Measurements from ENCODE around the gene LIMK1. TPM values are rescaled to one million over a fixed set of nuclear protein-coding genes. Genes with fewer than 3 reads are reported as not detected.
A peak's percentile ranks its signal among the peaks of the same experiment; 100 is the strongest.

The LIMK1 gene
- polyA plus RNA-seq, 1 donor (not counting 4 experiments of a cell fraction or from before 2014, with no cell fraction given): 13.3 TPM

GRCh38 chr7:74130518-74130917 is 46.9 kb downstream of the LIMK1 start:
- H3K27ac ChIP-seq (ENCODE audit: control insufficient read depth, insufficient read depth, low read length): no peak overlapping the region
- no peaks in the 10 kb centered on the region for H4K20me1 ChIP-seq (ENCODE audit: control insufficient read depth, extremely low read depth, insufficient read depth, low read length)
- no peaks in the 10 kb centered on the region for H3K79me2 ChIP-seq (ENCODE audit: control insufficient read depth, insufficient read depth, low read length)
- H3K4me3 ChIP-seq (ENCODE audit: control insufficient read depth in 2 of 3, extremely low read depth in 1 of 3, insufficient read depth in 2 of 3, low read depth in 1 of 3, low read length in 3 of 3): no peak overlapping the region
- no peak overlapping the region for H3K4me2 ChIP-seq (ENCODE audit: control insufficient read depth, extremely low read depth, insufficient read depth, low read depth, low read length)
- TF ChIP-seq EZH2 (IDR thresholded peaks at IDR 0.05; ENCODE audit: low read length): no peak
- TF ChIP-seq CTCF (optimal IDR thresholded peaks at IDR 0.05 in 1 of 3, IDR thresholded peaks at IDR 0.05 in 1 of 3, conservative IDR thresholded peaks at IDR 0.05 in 1 of 3; ENCODE audit: extremely low read depth in 1 of 3, insufficient read depth in 2 of 3, low read length in 3 of 3): no peak
- no peaks in the 10 kb centered on the region for H3K9me1 ChIP-seq (ENCODE audit: control insufficient read depth, extremely low read depth, insufficient read depth, low read length)
- dilution Hi-C loops (cut with MboI; ENCODE audit: extremely low pct_ligation_motif_present, low sequenced_read_pairs): no loop called here
- H2AFZ ChIP-seq (ENCODE audit: control insufficient read depth, low read length): no peak overlapping the region
- H3K9ac ChIP-seq (ENCODE audit: control insufficient read depth, extremely low read depth, insufficient read depth, low read length): no peak overlapping the region
- H3K27me3 ChIP-seq (ENCODE audit: control insufficient read depth, extremely low read depth, insufficient read depth, low read length): no peaks in the 10 kb centered on the region
- no peaks in the 10 kb centered on the region for H3K36me3 ChIP-seq (ENCODE audit: control insufficient read depth in 2 of 2, extremely low read depth in 1 of 2, insufficient read depth in 2 of 2, low read length in 2 of 2)
- FAIRE-seq (no peak), DNase-seq (ENCODE audit: low read depth, low spot score) (no peak)
- peaks cover 11% of the 10 kb centered on the region for H3K4me1 ChIP-seq (ENCODE audit: control insufficient read depth, extremely low read depth, insufficient read depth, low read length)
- H3K9me3 ChIP-seq (ENCODE audit: control insufficient read depth, low read depth, low read length): no peaks in the 10 kb centered on the region

- Histone ChIP-seq H3K27me3 (ENCODE audit: control insufficient read depth, extremely low read depth, insufficient read depth, low read length) (no peaks in the 10 kb centered on the region), H3K36me3 (ENCODE audit: control insufficient read depth in 2 of 2, extremely low read depth in 1 of 2, insufficient read depth in 2 of 2, low read length in 2 of 2) (no peaks in the 10 kb centered on the region), H3K4me2 (ENCODE audit: control insufficient read depth, extremely low read depth, insufficient read depth, low read depth, low read length) (no peak overlapping the region), H3K9ac (ENCODE audit: control insufficient read depth, extremely low read depth, insufficient read depth, low read length) (no peak overlapping the region), H3K4me1 (ENCODE audit: control insufficient read depth, extremely low read depth, insufficient read depth, low read length) (peaks cover 11% of the 10 kb centered on the region), H3K9me3 (ENCODE audit: control insufficient read depth, low read depth, low read length) (no peaks in the 10 kb centered on the region), H3K79me2 (ENCODE audit: control insufficient read depth, insufficient read depth, low read length) (no peaks in the 10 kb centered on the region), H3K4me3 (ENCODE audit: control insufficient read depth in 2 of 3, extremely low read depth in 1 of 3, insufficient read depth in 2 of 3, low read depth in 1 of 3, low read length in 3 of 3) (no peak overlapping the region), H2AFZ (ENCODE audit: control insufficient read depth, low read length) (no peak overlapping the region), H3K9me1 (ENCODE audit: control insufficient read depth, extremely low read depth, insufficient read depth, low read length) (no peaks in the 10 kb centered on the region), H4K20me1 (ENCODE audit: control insufficient read depth, extremely low read depth, insufficient read depth, low read length) (no peaks in the 10 kb centered on the region), H3K27ac (ENCODE audit: control insufficient read depth, insufficient read depth, low read length) (peak overlapping the region; percentile 54)
- FAIRE-seq (no peak), DNase-seq (ENCODE audit: low read depth, low spot score) (no peak)
- TF ChIP-seq CTCF (optimal IDR thresholded peaks at IDR 0.05 in 1 of 3, IDR thresholded peaks at IDR 0.05 in 1 of 3, conservative IDR thresholded peaks at IDR 0.05 in 1 of 3; ENCODE audit: extremely low read depth in 1 of 3, insufficient read depth in 2 of 3, low read length in 3 of 3) (no peak), EZH2 (IDR thresholded peaks at IDR 0.05; ENCODE audit: low read length) (no peak)
- dilution Hi-C loops (cut with MboI; ENCODE audit: extremely low pct_ligation_motif_present, low sequenced_read_pairs): no loop called here
Observed at GRCh38 chr7:74134117-74134620, 50.6 kb downstream of the LIMK1 start.
